NCI-H748 (cell line): Measurements from ENCODE around the gene NRXN2.

Experiments used
- DNase-seq: peaks from one replicate; lab custom pipeline; 2025; ENCODE audit not compliant: unreplicated experiment; lab: John Stamatoyannopoulos, UW

The NRXN2 gene

DNA sequence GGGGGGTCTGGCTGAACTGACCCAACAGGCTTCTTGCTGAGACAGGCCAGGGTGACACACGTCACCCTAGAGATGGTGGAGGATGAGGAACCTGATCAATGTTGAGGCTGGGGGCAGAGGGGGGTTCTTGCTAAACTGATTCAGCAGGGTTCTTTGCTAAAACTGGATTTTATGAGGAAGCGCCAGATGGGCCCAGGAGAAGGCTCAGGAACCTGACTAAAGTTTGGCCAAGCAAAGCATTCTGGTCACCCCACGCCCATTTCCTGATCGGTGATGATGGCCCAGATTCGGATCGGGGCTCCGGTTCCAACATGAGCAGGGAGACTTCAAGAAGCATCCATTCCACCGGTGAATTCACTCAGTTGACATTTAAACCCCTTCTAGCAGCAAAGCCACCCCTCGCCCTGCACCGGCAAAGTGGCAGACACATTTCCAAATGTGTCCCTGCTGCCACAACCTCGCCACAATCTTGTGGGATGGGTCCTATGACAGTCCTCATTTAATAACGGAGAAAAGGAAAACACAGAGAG is 166.2 kb downstream of the NRXN2 start:
- DNase-seq = no peak
